Stomach smooth muscle (tissue), 2 donors: ENCODE measurements around the gene UTP14C.
"Not testable (repeated sequence)": the region's sequence is repeated elsewhere in the genome, so short reads cannot be mapped to it uniquely, and the experiment has no call there.

ENCODE experiments used
- H3K27ac ChIP-seq: one replicate; pipeline ENCODE4 v1.7.0; 2013; ENCODE audit warnings: mild to moderate bottlenecking, low read length, inconsistent platforms
- H3K27me3 ChIP-seq, 2 donors: one replicate each; pipeline ENCODE4 v1.7.0; 2013; ENCODE audit warnings: low read length in 2 of 2; ENCODE audit not compliant: insufficient read depth in 2 of 2, control insufficient read depth in 1 of 2
- H3K36me3 ChIP-seq, 2 donors: one replicate each; pipeline ENCODE4 v1.7.0; 2013; ENCODE audit warnings: low read length in 2 of 2; ENCODE audit not compliant: control insufficient read depth in 2 of 2, insufficient read depth in 2 of 2
- H3K4me1 ChIP-seq: one replicate; pipeline ENCODE4 v1.7.0; 2013; ENCODE audit warnings: low read length; ENCODE audit not compliant: control insufficient read depth, insufficient read depth
- H3K4me3 ChIP-seq, 2 donors: one replicate each; pipeline ENCODE4 v1.7.0; 2013; ENCODE audit warnings: low read length in 2 of 2
- H3K9ac ChIP-seq, 2 donors: one replicate each; pipeline ENCODE4 v1.7.0; 2013; ENCODE audit warnings: low read length in 2 of 2, mild to moderate bottlenecking in 1 of 2
- H3K9me3 ChIP-seq, 2 donors: one replicate each; pipeline ENCODE4 v1.7.0; 2013; ENCODE audit warnings: low read length in 2 of 2; ENCODE audit not compliant: control insufficient read depth in 2 of 2
- donor health status: healthy.
- donor health status: Pancreatic carcinoma.

The UTP14C gene

DNA sequence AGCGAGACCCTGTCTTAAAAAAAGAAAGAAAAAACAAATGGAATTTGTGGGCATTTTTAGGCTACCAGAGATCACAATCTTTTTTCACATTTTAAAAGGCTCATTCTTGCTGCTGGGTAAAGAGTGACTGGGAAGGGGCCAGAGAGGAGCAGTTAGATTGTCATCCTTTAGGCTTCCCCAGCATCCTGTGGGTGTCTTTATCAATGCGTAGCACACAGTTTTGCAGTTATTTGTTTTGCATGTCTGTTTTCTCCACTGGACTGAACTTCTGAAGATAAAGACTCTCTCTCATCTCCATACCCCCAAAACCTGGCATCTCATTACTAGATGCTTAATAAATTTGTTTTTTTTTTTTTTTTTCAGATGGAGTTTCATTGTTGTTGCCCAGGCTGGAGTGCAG is 2.1 kb upstream of the UTP14C start:
- Histone ChIP-seq H3K9me3 (no peaks in the 10 kb centered on the region), H3K4me1 (no peaks in the 10 kb centered on the region), H3K9ac (no peak overlapping the region), H3K27ac (no peak overlapping the region), H3K27me3 (no peaks in the 10 kb centered on the region), H3K4me3 (no peak overlapping the region), H3K36me3 (peaks cover 32 to 35% of the 10 kb centered on the region in 2 donors)

DNA sequence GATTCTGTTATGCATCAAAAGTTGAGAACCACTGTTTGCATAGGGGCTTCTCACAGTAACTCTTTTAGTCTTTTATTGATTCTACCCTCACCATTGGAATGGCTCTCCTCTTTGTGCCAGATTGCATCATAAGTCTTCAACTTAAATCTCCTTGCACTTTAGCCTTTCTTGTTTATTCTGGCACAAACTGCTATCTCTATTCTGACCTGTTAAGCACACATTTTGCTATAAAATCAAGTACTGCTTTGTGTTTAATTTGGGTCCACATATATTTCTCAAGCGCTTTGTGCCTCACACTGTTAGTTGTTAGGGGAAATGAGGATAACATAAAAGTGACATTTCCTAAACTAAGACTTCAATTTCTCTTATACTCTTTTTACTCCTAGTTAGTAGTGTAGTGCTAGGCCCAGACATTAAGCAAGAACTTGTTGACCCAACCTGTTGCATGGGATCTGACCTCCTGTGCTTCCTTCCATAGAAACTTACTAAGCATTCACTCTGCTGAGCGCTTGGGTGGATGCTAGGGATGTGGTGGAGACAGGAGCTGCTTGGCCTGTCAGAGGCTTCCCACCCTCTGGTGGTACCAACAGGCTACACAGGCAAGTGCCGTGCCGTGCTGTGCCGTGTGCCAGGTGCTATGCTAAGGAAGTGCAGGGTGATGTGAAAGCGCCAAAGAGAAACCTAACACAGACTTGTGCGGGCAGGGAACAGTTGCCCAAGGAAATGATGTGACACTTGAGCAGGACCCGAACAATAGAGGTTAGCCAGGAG is 1.2 kb downstream of the UTP14C start:
- Histone ChIP-seq H3K9ac (no peak overlapping the region), H3K4me1 (no peaks in the 10 kb centered on the region), H3K4me3 (no peak overlapping the region), H3K9me3 (no peaks in the 10 kb centered on the region), H3K27ac (no peak overlapping the region), H3K36me3 (peaks cover 25% of the 10 kb centered on the region in 2 donors), H3K27me3 (no peaks in the 10 kb centered on the region)

DNA sequence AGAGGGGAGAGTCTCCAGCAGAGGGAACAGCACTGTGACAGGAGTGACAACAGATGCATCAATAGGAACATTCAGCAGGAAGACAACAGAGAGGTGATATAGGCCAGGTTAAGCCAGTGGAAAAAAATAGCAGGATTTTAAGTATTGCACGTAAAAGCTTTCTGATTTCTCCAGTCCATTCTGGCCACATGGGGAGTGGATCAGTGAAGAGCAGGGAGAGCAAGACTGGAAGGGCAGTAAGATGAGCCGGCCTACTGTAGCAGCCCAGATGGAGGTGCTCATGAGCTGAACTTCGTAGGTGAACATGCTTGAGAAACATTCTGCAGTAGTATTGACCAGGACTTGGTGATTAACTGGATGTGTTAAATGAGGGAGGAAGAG is 1.7 kb downstream of the UTP14C start:
- no peak overlapping the region for H3K9ac ChIP-seq
- H3K4me3 ChIP-seq: no peak overlapping the region
- no peaks in the 10 kb centered on the region for H3K4me1 ChIP-seq
- no peaks in the 10 kb centered on the region for H3K9me3 ChIP-seq
- H3K27me3 ChIP-seq: no peaks in the 10 kb centered on the region
- H3K36me3 ChIP-seq: peaks cover 20 to 21% of the 10 kb centered on the region in 2 donors
- H3K27ac ChIP-seq: no peak overlapping the region

DNA sequence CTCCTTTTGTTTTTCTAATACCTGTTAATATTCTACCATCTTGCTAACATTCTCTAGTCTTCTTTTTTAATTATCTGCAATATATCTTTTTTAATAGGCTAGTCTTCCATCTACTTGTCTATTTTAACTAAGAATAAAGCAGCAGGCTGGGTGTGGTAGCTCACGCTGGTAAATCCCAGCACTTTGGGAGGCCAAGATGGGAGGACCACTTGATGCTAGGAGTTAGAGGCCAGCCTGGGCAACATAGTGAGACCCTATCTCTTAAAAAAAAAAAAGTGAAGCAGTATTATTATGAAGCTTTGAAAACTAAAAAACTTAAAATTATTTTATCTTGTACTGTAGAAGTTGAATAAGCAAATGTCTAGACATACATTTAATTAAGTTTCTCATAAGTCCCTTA is 3.3 kb downstream of the UTP14C start:
- no peak overlapping the region for H3K9ac ChIP-seq
- no peaks in the 10 kb centered on the region for H3K9me3 ChIP-seq
- peaks cover 15 to 16% of the 10 kb centered on the region in 2 donors for H3K36me3 ChIP-seq
- no peaks in the 10 kb centered on the region for H3K27me3 ChIP-seq
- no peak overlapping the region for H3K27ac ChIP-seq
- no peak overlapping the region for H3K4me3 ChIP-seq
- H3K4me1 ChIP-seq: no peaks in the 10 kb centered on the region

- H3K9me3 ChIP-seq: no peaks in the 10 kb centered on the region
- H3K27me3 ChIP-seq: no peaks in the 10 kb centered on the region
- H3K4me3 ChIP-seq: no peak overlapping the region
- no peak overlapping the region for H3K9ac ChIP-seq
- H3K4me1 ChIP-seq: no peaks in the 10 kb centered on the region
- no peak overlapping the region for H3K27ac ChIP-seq
- peaks cover 11 to 12% of the 10 kb centered on the region in 2 donors for H3K36me3 ChIP-seq
These were observed 5.1 kb downstream of the UTP14C start for GRCh38 chr13:52029569-52029968.

DNA sequence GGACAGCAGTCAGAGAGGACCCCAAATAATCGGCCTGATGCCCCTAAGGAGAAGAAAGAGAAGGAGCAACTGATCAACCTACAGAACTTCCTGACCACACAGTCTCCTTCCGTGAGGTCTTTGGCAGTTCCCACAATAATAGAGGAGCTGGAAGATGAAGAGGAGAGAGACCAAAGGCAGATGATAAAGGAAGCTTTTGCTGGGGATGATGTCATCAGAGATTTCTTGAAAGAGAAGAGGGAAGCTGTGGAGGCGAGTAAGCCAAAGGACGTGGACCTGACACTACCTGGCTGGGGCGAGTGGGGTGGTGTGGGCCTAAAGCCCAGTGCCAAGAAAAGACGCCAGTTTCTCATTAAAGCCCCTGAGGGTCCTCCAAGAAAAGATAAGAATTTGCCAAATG is 5.9 kb downstream of the UTP14C start:
- not testable (repeated sequence) for H3K27me3 ChIP-seq, H3K4me1 ChIP-seq, H3K36me3 ChIP-seq, H3K9ac ChIP-seq, H3K27ac ChIP-seq, H3K9me3 ChIP-seq, H3K4me3 ChIP-seq

GRCh38 chr13:52033039-52033438 is 8.5 kb downstream of the UTP14C start:
- no peaks in the 10 kb centered on the region for H3K9me3 ChIP-seq
- no peaks in the 10 kb centered on the region for H3K4me1 ChIP-seq
- H3K36me3 ChIP-seq: peaks cover 2 to 3% of the 10 kb centered on the region in 2 donors
- no peak overlapping the region for H3K9ac ChIP-seq
- no peak overlapping the region for H3K27ac ChIP-seq
- no peaks in the 10 kb centered on the region for H3K27me3 ChIP-seq
- H3K4me3 ChIP-seq: no peak overlapping the region

DNA sequence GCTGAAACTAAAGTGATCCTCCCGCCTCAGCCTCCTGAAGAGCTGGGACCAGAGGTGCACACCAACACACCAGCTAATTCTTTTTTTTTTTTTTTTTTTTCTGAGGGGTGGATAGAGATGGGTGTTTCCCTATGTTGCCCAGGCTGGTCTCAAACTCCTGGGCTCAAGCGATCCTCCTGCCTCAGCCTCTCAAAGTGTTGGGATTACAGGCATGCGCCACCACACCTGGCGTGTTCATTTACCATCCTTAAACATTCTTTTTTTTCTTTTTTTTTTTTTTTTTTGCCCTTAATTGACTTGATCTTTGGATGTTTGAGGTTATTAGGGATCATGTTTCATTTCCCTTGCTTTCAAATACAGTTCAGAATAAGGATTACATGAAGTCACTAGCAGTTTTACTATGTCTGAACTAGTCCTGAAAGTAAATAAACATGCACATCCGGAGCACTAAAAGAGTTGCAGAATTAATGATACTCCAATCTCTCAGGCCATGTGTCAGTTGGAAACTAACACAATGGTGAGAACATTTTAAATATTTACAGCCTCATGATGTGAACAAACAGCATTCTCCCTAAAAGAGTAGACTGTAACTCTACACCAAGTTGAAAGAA is 10.2 kb downstream of the UTP14C start:
- H3K27ac ChIP-seq: no peak overlapping the region
- H3K36me3 ChIP-seq: no peaks in the 10 kb centered on the region
- no peak overlapping the region for H3K4me3 ChIP-seq
- H3K9ac ChIP-seq: no peak overlapping the region
- no peaks in the 10 kb centered on the region for H3K9me3 ChIP-seq
- H3K4me1 ChIP-seq: no peaks in the 10 kb centered on the region
- no peaks in the 10 kb centered on the region for H3K27me3 ChIP-seq

- no peaks in the 10 kb centered on the region for H3K9me3 ChIP-seq
- no peaks in the 10 kb centered on the region for H3K36me3 ChIP-seq
- H3K4me1 ChIP-seq: no peaks in the 10 kb centered on the region
- H3K9ac ChIP-seq: no peak overlapping the region
- H3K4me3 ChIP-seq: no peak overlapping the region
- H3K27me3 ChIP-seq: no peaks in the 10 kb centered on the region
- no peak overlapping the region for H3K27ac ChIP-seq
These were observed 11.5 kb downstream of the UTP14C start for GRCh38 chr13:52036037-52036436.

- Histone ChIP-seq H3K27me3 (no peaks in the 10 kb centered on the region), H3K4me1 (no peaks in the 10 kb centered on the region), H3K27ac (no peak overlapping the region), H3K4me3 (no peak overlapping the region), H3K9me3 (no peaks in the 10 kb centered on the region), H3K36me3 (no peaks in the 10 kb centered on the region), H3K9ac (no peak overlapping the region)
These were observed 19.2 kb downstream of the UTP14C start for GRCh38 chr13:52043675-52044074.

DNA sequence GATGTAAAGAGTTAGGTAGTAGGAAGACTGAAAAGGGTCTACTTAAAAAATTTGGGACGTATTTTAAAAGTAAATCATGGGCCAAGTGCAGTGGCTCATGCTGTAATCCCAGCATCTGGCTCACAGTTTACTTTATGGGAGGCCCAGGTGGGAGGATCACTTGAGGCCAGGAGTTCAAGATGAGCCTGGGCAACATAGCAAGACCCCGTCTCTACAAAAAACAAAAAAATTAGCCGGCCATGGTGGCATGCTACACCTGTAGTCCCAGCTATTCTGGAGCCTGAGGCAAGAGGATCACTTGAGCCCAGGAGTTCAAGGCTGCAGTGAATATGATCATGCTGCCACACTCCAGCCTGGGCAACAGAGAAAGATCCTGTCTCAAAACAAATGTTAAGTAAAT is 23.0 kb downstream of the UTP14C start:
- H3K9me3 ChIP-seq: no peaks in the 10 kb centered on the region
- H3K4me1 ChIP-seq: no peaks in the 10 kb centered on the region
- H3K4me3 ChIP-seq: no peak overlapping the region
- no peaks in the 10 kb centered on the region for H3K27me3 ChIP-seq
- H3K36me3 ChIP-seq: no peaks in the 10 kb centered on the region
- H3K27ac ChIP-seq: no peak overlapping the region
- no peak overlapping the region for H3K9ac ChIP-seq
